ENCODE results near the gene BCAS1.
A peak's percentile ranks its signal among the peaks of the same experiment; 100 is the strongest.

BCAS1 gene

GRCh38 chr20:53914781-53915445 lies 155.5 kb downstream of the BCAS1 start:
- H3K4me3 ChIP-seq (ENCODE audit: low read depth, low read length), result peak overlapping the region; percentile 78

GRCh38 chr20:53914091-53914780 lies 156.2 kb downstream of the BCAS1 start:
- Histone ChIP-seq H3K27me3 (no peaks in the 10 kb centered on the region), H3K9me3 (no peaks in the 10 kb centered on the region), H3K4me3 (ENCODE audit: low read depth, low read length) (peak overlapping the region; percentile 78; the same call in 1 of the 2 replicates), H3K4me1 (peaks cover 32% of the 10 kb centered on the region), H3K36me3 (no peaks in the 10 kb centered on the region)
- TF ChIP-seq CTCF (IDR thresholded peaks at IDR 0.05; ENCODE audit: low read depth, low read length), result no peak
- DNase-seq, result no peak

More at GRCh38 chr20:53914781-53915445, 155.5 kb downstream of the BCAS1 start:
- no peaks in the 10 kb centered on the region for H3K27me3 ChIP-seq
- peaks cover 32% of the 10 kb centered on the region for H3K4me1 ChIP-seq
- no peak; the same call in 1 of the 2 replicates for TF ChIP-seq CTCF (IDR thresholded peaks at IDR 0.05; ENCODE audit: low read depth, low read length)
- DNase-seq, result no peak
- H3K9me3 ChIP-seq, result no peaks in the 10 kb centered on the region
- no peaks in the 10 kb centered on the region for H3K36me3 ChIP-seq

- TF ChIP-seq CTCF (IDR thresholded peaks at IDR 0.05; ENCODE audit: low read depth, low read length), result no peak
- no peaks in the 10 kb centered on the region for H3K9me3 ChIP-seq
- H3K36me3 ChIP-seq, result no peaks in the 10 kb centered on the region
- peaks cover 15% of the 10 kb centered on the region for H3K4me1 ChIP-seq
- no peak for DNase-seq
- no peak overlapping the region for H3K4me3 ChIP-seq (ENCODE audit: low read depth, low read length)
- no peaks in the 10 kb centered on the region for H3K27me3 ChIP-seq
These were observed 159.1 kb downstream of the BCAS1 start for GRCh38 chr20:53911301-53911700.

- DNase-seq, result no peak
- Histone ChIP-seq H3K36me3 (no peaks in the 10 kb centered on the region), H3K4me3 (ENCODE audit: low read depth, low read length) (no peak overlapping the region), H3K4me1 (peaks cover 10% of the 10 kb centered on the region), H3K27me3 (no peaks in the 10 kb centered on the region), H3K9me3 (no peaks in the 10 kb centered on the region)
- no peak for TF ChIP-seq CTCF (IDR thresholded peaks at IDR 0.05; ENCODE audit: low read depth, low read length)
These were observed 159.9 kb downstream of the BCAS1 start for GRCh38 chr20:53910351-53911002.

GRCh38 chr20:53907968-53908751 lies 162.2 kb downstream of the BCAS1 start:
- H3K36me3 ChIP-seq, result no peaks in the 10 kb centered on the region
- no peaks in the 10 kb centered on the region for H3K4me1 ChIP-seq
- no peaks in the 10 kb centered on the region for H3K27me3 ChIP-seq
- H3K9me3 ChIP-seq, result no peaks in the 10 kb centered on the region
- TF ChIP-seq CTCF (IDR thresholded peaks at IDR 0.05; ENCODE audit: low read depth, low read length), result no peak
- no peak for DNase-seq
- H3K4me3 ChIP-seq (ENCODE audit: low read depth, low read length), result no peak overlapping the region
